HCT116 (cell line): ENCODE results near the gene SIGLEC7. TPM values are rescaled to one million over a fixed set of nuclear protein-coding genes. Genes with fewer than 3 reads are reported as not detected.

Source experiments
- ATAC-seq: fragments of 200-7000 bp; cut with Tn5 transposase; 2 replicates; pipeline ENCODE4 v1.9.1; 2020; ENCODE audit warnings: mild to moderate bottlenecking, moderate library complexity
- BruUV-seq: library from RNA; stranded (reverse); fragments of 400-500 nt; replicated peaks from 2 replicates; lab custom pipeline; 2021; lab: Mats Ljungman, UMichigan
- CTCF ChIA-PET: fragments of 300-600 bp; sonication (Branson Sonifier 250); formaldehyde crosslinking; loops from one replicate; lab custom pipeline; 2021; ENCODE audit warnings: antibody characterized with exemption; lab: Charles Lee
- POLR2A ChIA-PET: fragments of 300-600, 350-600 bp; sonication (Branson Sonifier 250); formaldehyde crosslinking; loops from one replicate; lab custom pipeline; 2021; ENCODE audit warnings: antibody characterized with exemption; lab: Charles Lee
- RAD21 ChIA-PET, 2 experiments: fragments of 300-600 bp; sonication (Branson Sonifier 250); formaldehyde crosslinking; loops; one replicate each; lab custom pipeline; 2023; ENCODE audit warnings: low total read pairs in 2 of 2; ENCODE audit not compliant: uncharacterized antibody in 2 of 2, unreplicated experiment in 2 of 2, low non-redundant PET in 1 of 2; lab: Charles Lee
- DNase-seq: peaks from one replicate; pipeline ENCODE4 v3.0.0-alpha.2; 2010; ENCODE audit warnings: low read depth, low spot score
- H2AFZ ChIP-seq: fragments of 200-600 bp; shearing (Covaris generic), sonication (generic); 2 replicates; pipeline ENCODE4 v1.6.1; 2017; ENCODE audit warnings: low read depth, mixed run types, mixed read lengths, antibody characterized with exemption, low read length; ENCODE audit not compliant: poor library complexity, severe bottlenecking
- H3K27ac ChIP-seq: 2 replicates; pipeline ENCODE4 v1.5.1; 2012; ENCODE audit warnings: low read depth, low read length
- H3K27me3 ChIP-seq: fragments of 200-600 bp; sonication (generic); 2 replicates; pipeline ENCODE4 v1.6.1; 2016; ENCODE audit warnings: mixed run types, low read length, mixed read lengths; ENCODE audit not compliant: insufficient read depth
- H3K36me3 ChIP-seq, 2 experiments: fragments of 200-500 bp in 1 of 2; fragments of 200-600 bp in 1 of 2; sonication (Bioruptor generic) in 1 of 2; sonication (generic) in 1 of 2; 2 replicates each; pipeline versions ENCODE4 v1.5.1 to v1.6.1; 2014 to 2016; ENCODE audit warnings: low read length in 2 of 2, inconsistent platforms in 1 of 2, mixed read lengths in 1 of 2, mixed run types in 1 of 2; ENCODE audit not compliant: insufficient read depth in 2 of 2, control insufficient read depth in 1 of 2
- H3K4me1 ChIP-seq, 2 experiments: fragments of 200-600 bp in 1 of 2; sonication (generic) in 1 of 2; 2 replicates each; pipeline versions ENCODE4 v1.5.1 to v1.6.1; 2012 to 2017; ENCODE audit warnings: low read length in 2 of 2, inconsistent platforms in 1 of 2, mild to moderate bottlenecking in 1 of 2, mixed read lengths in 1 of 2, mixed run types in 1 of 2, moderate library complexity in 1 of 2; ENCODE audit not compliant: insufficient read depth in 2 of 2, control insufficient read depth in 1 of 2
- H3K4me2 ChIP-seq: fragments of 200-600 bp; sonication (generic); 2 replicates; pipeline ENCODE4 v1.6.1; 2017; ENCODE audit warnings: mixed run types, low read length, mixed read lengths
- H3K4me3 ChIP-seq, 2 experiments: fragments of 200-600 bp in 1 of 2; sonication (generic) in 1 of 2; replicated peaks in 1 of 2; 2 replicates each; pipeline ENCODE4 v1.5.1; 2011 to 2016; ENCODE audit warnings: low read length in 2 of 2, control low read depth in 1 of 2, low read depth in 1 of 2, mild to moderate bottlenecking in 1 of 2, mixed read lengths in 1 of 2, mixed run types in 1 of 2
- H3K79me2 ChIP-seq: fragments of 200-600 bp; sonication (generic); 2 replicates; pipeline ENCODE4 v1.6.1; 2017; ENCODE audit warnings: mild to moderate bottlenecking, mixed run types, low read length, moderate library complexity, mixed read lengths; ENCODE audit not compliant: insufficient read depth
- H3K9ac ChIP-seq: fragments of 200-600 bp; sonication (generic); 2 replicates; pipeline ENCODE4 v1.6.1; 2016; ENCODE audit warnings: low read length, mixed read lengths
- H3K9me2 ChIP-seq: fragments of 200-600 bp; sonication (generic), shearing (Covaris generic); 2 replicates; pipeline ENCODE4 v1.6.1; 2017; ENCODE audit warnings: mixed run types, mild to moderate bottlenecking, moderate library complexity; ENCODE audit not compliant: insufficient read depth
- H3K9me3 ChIP-seq, 2 experiments: fragments of 200-500 bp in 1 of 2; fragments of 200-600 bp in 1 of 2; sonication (Bioruptor generic) in 1 of 2; sonication (generic) in 1 of 2; 2 replicates each; pipeline ENCODE4 v1.6.1; 2014 to 2017; ENCODE audit warnings: low read length in 2 of 2, mixed read lengths in 2 of 2, inconsistent platforms in 1 of 2, low read depth in 1 of 2, mild to moderate bottlenecking in 1 of 2, mixed run types in 1 of 2, moderate library complexity in 1 of 2; ENCODE audit not compliant: control insufficient read depth in 1 of 2, insufficient read depth in 1 of 2
- H4K20me1 ChIP-seq: fragments of 200-600 bp; sonication (generic), shearing (Covaris generic); 2 replicates; pipeline ENCODE4 v1.6.1; 2017; ENCODE audit warnings: mixed run types, mild to moderate bottlenecking, moderate library complexity; ENCODE audit not compliant: insufficient read depth
- ATF3 ChIP-seq: IDR thresholded peaks from 2 replicates; pipeline ENCODE4 v1.6.1; 2012
- CBX3 ChIP-seq: IDR thresholded peaks from 2 replicates; pipeline ENCODE4 v1.6.1; 2012; ENCODE audit warnings: low read depth
- CTCF ChIP-seq, 3 experiments: fragments of 200-600 bp in 1 of 3; sonication (generic) in 1 of 3; IDR thresholded peaks in 2 of 3; conservative IDR thresholded peaks in 1 of 3; 2 replicates each; pipeline ENCODE4 v1.5.1; 2012 to 2017; ENCODE audit warnings: low read depth in 2 of 3, low read length in 2 of 3, antibody characterized with exemption in 1 of 3, borderline replicate concordance in 1 of 3, control low read depth in 1 of 3, mild to moderate bottlenecking in 1 of 3, mixed read lengths in 1 of 3, mixed run types in 1 of 3, moderate library complexity in 1 of 3; ENCODE audit not compliant: insufficient read depth in 1 of 3
- ELF1 ChIP-seq: IDR thresholded peaks from 2 replicates; pipeline ENCODE4 v1.6.1; 2012; ENCODE audit warnings: low read depth, borderline replicate concordance
- EZH2 ChIP-seq: fragments of 200-600 bp; sonication (generic); IDR thresholded peaks from 2 replicates; pipeline ENCODE4 v1.6.1; 2017; ENCODE audit warnings: antibody characterized with exemption, mixed run types
- MAX ChIP-seq: IDR thresholded peaks from 2 replicates; pipeline ENCODE4 v1.6.1; 2012
- intact Hi-C: fragments of 100-400 bp; cut with micrococcal nuclease; formaldehyde crosslinking; loops from 2 replicates; pipeline ENCODE4 v1.10.0; 2022
- total RNA-seq: library from RNA; stranded (reverse); gene quantifications from one replicate; pipeline ENCODE4 v1.2.1, GENCODE V29; 2021; ENCODE audit not compliant: unreplicated experiment

Gene SIGLEC7
- total RNA-seq, 1 experiment from 2014 or later = not detected

- ChIA-PET RAD21 (no interaction called here), CTCF (interaction anchor here (0.9 to 6.3 kb wide), 3 partner anchors 74 to 390 kb away, joined by 3 to 140 read pairs (median 4); partner anchors contain the start of gene KLK10), POLR2A (interaction anchor here (1.1 kb wide), 1 partner anchor 77 kb away, joined by 4 read pairs; no protein-coding TSS in a partner anchor)
- no peaks in the 10 kb centered on the region for H3K9me2 ChIP-seq
- DNase-seq = no peak
- intact Hi-C loops = loop anchor here (1.0 to 10.0 kb wide), 3 partner anchors 72 to 729 kb away; partner anchors contain the start of genes ACP4 and NAPSA
- TF ChIP-seq ELF1 (no peak), CBX3 (no peak), MAX (no peak), ATF3 (no peak), CTCF (IDR thresholded peaks at IDR 0.05 in 2 of 3, conservative IDR thresholded peaks at IDR 0.05 in 1 of 3; ENCODE audit: borderline replicate concordance in 1 of 3, insufficient read depth in 1 of 3, low read depth in 2 of 3, low read length in 2 of 3) (no peak), EZH2 (no peak)
- TF ChIP-seq, all 23 proteins: peak for 0
- H3K79me2 ChIP-seq = no peaks in the 10 kb centered on the region
- no peaks in the 10 kb centered on the region; a peak in 1 of 4 replicates for H3K36me3 ChIP-seq
- H3K9ac ChIP-seq = no peak overlapping the region
- H3K9me3 ChIP-seq = no peaks in the 10 kb centered on the region
- H2AFZ ChIP-seq = no peak overlapping the region
- no TSS peak for BruUV-seq
- H3K4me1 ChIP-seq = peaks cover 2 to 13% of the 10 kb centered on the region in 2 experiments; a peak in 2 of 4 replicates
- H4K20me1 ChIP-seq = no peaks in the 10 kb centered on the region
- H3K27ac ChIP-seq = no peak overlapping the region
- no peak overlapping the region for H3K4me2 ChIP-seq
- H3K27me3 ChIP-seq = no peaks in the 10 kb centered on the region
- no peak overlapping the region for H3K4me3 ChIP-seq
- no peak for ATAC-seq
Observed at GRCh38 chr19:51093510-51094345, 48.4 kb upstream of the SIGLEC7 start.
